DOHH2 (cell line): ENCODE measurements around the gene FAM234A.

Experiments
- CTCF ChIP-seq: fragments of 200-600 bp; sonication (generic); IDR thresholded peaks from one replicate; pipeline ENCODE4 v1.5.1; 2014; ENCODE audit warnings: antibody characterized with exemption, mild to moderate bottlenecking, low read depth, low read length; ENCODE audit not compliant: poor library complexity, severe bottlenecking
- EZH2phosphoT487 ChIP-seq: fragments of 200-600 bp; sonication (generic); IDR thresholded peaks from 2 replicates; pipeline ENCODE4 v1.6.1; 2017; ENCODE audit warnings: borderline replicate concordance, mild to moderate bottlenecking, antibody characterized with exemption, low read length, moderate library complexity, mixed read lengths

GRCh38 chr16:309476-309875 lies 74.9 kb downstream of the FAM234A start:
- TF ChIP-seq CTCF = no peak
- TF ChIP-seq EZH2phosphoT487 = no peak
